ENCODE data around the gene SERINC4.

The SERINC4 gene

DNA sequence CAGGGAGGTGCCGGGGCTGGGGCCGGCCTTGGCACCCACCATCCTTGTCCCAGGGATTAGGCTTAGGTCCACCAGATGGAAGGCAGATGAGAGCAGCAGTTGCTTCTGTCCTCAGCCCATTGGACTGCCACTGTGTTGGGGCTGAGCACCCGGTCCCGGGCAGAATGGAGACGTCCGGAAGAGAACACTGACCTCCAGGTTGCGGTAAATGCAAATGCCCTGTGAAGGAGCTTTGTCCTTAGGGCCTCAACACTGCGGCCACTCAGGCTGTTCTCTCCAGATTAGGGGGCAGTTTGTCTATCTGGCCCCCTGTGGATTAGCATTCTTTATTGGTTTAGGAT, at the start of gene SERINC4:
TSS of gene SERINC4 (minus strand) at position 276 of the 341 bp plus-strand sequence. CDS start at position 42, 234 bp downstream.
- no peak for TF ChIP-seq NFIC (IDR thresholded peaks at IDR 0.05)

DNA sequence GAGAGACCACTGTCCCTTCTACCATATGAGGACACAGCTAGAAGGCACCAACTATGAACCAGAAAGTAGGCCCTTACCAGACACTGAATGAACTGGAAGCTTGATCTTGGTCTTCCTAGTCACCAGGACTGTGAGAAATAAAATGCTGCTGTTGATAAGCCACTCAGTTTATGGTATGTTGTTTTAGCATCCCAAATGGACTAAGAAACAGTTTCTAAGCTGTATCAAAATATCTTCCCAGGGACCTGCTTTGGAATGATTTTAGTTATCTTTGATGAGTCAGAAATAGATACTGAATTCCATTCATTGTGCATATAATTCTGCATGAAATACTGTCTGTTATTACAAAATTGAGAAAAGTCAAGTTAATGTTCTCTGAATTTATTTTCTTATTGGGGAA, 45.4 kb upstream of the SERINC4 start:
- no peak for TF ChIP-seq RAD21 (IDR thresholded peaks at IDR 0.05; ENCODE audit: low read depth)
- TF ChIP-seq, protein P1, sequence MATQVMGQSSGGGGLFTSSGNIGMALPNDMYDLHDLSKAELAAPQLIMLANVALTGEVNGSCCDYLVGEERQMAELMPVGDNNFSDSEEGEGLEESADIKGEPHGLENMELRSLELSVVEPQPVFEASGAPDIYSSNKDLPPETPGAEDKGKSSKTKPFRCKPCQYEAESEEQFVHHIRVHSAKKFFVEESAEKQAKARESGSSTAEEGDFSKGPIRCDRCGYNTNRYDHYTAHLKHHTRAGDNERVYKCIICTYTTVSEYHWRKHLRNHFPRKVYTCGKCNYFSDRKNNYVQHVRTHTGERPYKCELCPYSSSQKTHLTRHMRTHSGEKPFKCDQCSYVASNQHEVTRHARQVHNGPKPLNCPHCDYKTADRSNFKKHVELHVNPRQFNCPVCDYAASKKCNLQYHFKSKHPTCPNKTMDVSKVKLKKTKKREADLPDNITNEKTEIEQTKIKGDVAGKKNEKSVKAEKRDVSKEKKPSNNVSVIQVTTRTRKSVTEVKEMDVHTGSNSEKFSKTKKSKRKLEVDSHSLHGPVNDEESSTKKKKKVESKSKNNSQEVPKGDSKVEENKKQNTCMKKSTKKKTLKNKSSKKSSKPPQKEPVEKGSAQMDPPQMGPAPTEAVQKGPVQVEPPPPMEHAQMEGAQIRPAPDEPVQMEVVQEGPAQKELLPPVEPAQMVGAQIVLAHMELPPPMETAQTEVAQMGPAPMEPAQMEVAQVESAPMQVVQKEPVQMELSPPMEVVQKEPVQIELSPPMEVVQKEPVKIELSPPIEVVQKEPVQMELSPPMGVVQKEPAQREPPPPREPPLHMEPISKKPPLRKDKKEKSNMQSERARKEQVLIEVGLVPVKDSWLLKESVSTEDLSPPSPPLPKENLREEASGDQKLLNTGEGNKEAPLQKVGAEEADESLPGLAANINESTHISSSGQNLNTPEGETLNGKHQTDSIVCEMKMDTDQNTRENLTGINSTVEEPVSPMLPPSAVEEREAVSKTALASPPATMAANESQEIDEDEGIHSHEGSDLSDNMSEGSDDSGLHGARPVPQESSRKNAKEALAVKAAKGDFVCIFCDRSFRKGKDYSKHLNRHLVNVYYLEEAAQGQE (IDR thresholded peaks at IDR 0.05; ENCODE audit: low read depth), result no peak
- TF ChIP-seq, protein P2, sequence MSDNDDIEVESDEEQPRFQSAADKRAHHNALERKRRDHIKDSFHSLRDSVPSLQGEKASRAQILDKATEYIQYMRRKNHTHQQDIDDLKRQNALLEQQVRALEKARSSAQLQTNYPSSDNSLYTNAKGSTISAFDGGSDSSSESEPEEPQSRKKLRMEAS (IDR thresholded peaks at IDR 0.05), result no peak
- TF ChIP-seq, protein P3, sequence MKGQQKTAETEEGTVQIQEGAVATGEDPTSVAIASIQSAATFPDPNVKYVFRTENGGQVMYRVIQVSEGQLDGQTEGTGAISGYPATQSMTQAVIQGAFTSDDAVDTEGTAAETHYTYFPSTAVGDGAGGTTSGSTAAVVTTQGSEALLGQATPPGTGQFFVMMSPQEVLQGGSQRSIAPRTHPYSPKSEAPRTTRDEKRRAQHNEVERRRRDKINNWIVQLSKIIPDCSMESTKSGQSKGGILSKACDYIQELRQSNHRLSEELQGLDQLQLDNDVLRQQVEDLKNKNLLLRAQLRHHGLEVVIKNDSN (IDR thresholded peaks at IDR 0.05), result no peak
- no peak for TF ChIP-seq TCF12 (IDR thresholded peaks at IDR 0.05; ENCODE audit: low read depth)
- TF ChIP-seq CREB1 (IDR thresholded peaks at IDR 0.05; ENCODE audit: low read depth), result no peak
- TF ChIP-seq EP300 (IDR thresholded peaks at IDR 0.05; ENCODE audit: borderline replicate concordance), result no peak

DNA sequence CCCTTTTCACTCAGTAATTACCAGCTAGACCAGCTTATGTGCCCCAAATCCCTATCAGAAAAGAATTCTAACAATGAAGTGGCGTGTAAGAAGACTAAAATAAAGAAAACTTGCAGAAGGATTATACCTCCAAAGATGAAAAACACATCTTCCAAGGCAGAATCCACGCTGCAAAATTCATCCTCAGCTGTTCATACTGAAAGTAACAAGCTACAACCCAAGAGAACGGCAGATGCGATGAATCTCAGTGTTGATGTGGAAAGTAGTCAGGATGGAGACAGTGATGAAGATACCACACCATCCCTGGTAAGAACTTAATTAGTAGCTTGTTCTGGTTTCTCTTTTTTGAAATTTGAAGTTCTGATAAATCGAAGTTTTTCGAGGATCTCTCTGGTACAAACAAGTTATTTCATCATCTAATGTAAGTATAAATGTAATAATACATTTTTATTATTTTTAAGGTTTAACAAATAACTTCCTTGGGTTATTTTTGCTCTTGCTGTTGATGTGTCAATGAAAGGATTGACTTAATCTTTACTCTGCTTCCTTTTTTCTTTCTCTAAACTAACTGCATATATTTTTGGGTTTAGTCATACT, 28.1 kb upstream of the SERINC4 start:
- no peak for TF ChIP-seq TEAD4 (IDR thresholded peaks at IDR 0.05)
- TF ChIP-seq CEBPB (IDR thresholded peaks at IDR 0.05), result no peak
- TF ChIP-seq, protein P1 (IDR thresholded peaks at IDR 0.05; ENCODE audit: low read depth), result no peak
- no peak for TF ChIP-seq YY1 (IDR thresholded peaks at IDR 0.05; ENCODE audit: low read depth)
- TF ChIP-seq FOXM1 (IDR thresholded peaks at IDR 0.05; ENCODE audit: borderline replicate concordance, low read depth), result no peak
- no peak for TF ChIP-seq EGR1 (IDR thresholded peaks at IDR 0.05)
- no peak for TF ChIP-seq EP300 (IDR thresholded peaks at IDR 0.05; ENCODE audit: borderline replicate concordance)
- TF ChIP-seq, protein P3 (IDR thresholded peaks at IDR 0.05), result no peak
- TF ChIP-seq ZBTB7A (IDR thresholded peaks at IDR 0.05; ENCODE audit: low read depth), result no peak
- TF ChIP-seq, protein P2 (IDR thresholded peaks at IDR 0.05), result no peak
- TF ChIP-seq TAF1 (IDR thresholded peaks at IDR 0.05; ENCODE audit: low read depth), result no peak

DNA sequence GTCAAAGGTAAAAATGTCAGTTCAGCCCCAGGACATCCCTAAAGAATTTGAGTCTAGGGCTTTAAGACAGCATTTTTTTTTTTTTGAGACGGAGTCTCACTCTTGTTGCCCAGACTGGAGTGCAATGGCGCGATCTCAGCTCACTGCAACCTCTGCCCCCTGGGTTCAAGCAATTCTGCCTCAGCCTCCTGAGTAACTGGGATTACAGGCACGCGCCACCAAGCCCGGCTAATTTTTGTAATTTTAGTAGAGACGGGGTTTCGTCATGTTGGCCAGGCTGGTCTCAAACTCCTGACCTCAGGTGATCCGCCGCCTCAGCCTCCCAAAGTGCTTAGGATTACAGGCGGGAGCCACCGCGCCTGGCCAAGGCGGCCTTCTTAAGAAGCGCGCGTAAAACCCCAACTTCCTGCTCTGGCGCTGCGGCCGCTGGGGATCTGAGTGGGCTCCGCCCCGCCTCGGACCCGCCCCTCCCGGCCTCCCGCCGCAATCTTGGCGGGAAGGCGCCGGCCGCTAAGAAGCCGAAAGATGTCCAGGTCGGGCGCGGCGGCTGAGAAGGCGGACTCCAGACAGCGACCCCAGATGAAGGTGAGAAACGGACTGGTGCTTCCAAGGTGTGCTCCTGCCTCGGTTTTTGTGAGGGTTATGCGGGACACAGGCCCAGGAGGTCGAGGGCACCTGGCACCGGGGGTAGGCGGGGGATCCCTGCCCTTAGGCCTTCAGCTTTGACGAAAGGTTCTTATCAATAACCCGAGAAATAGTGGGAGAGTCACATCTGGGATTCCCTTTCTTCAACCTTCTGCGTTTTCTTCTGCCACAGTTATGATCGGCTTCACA, 26.7 kb upstream of the SERINC4 start, which contains the start of gene WDR76:
TSS of gene WDR76 (plus strand) at position 495 of the 834 bp plus-strand sequence. CDS start at position 526, 31 bp downstream.
- TF ChIP-seq, protein P2 (IDR thresholded peaks at IDR 0.05), result peak; percentile 55; the same call in 1 of the 2 replicates
- TF ChIP-seq CEBPB (IDR thresholded peaks at IDR 0.05), result no peak
- TF ChIP-seq RAD21 (IDR thresholded peaks at IDR 0.05; ENCODE audit: low read depth), result no peak
- TF ChIP-seq NFIC (IDR thresholded peaks at IDR 0.05), result no peak

DNA sequence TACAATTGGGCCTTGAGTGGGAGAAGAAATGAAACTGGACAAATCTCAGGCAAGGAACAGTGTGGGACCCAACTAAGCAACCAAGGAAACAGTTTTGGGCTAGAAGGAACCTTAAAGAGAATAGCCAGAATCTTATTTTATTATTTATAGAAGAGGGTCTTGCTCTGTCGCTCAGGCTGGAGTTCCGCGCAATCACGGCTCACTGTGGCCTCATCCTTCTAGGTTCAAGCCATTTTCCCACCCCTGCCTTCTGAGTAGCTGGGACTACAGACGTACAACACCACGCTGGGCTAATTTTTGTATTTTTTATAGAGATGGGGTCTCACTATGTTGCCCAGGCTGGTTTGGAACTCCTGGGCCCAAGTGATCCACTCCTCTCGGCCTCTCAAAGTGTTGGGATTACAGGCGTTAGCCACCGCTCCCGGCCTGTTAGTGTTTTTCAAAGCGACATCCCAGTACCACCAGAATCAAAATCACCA, 26.0 kb upstream of the SERINC4 start:
- no peak for TF ChIP-seq FOXM1 (IDR thresholded peaks at IDR 0.05; ENCODE audit: borderline replicate concordance, low read depth)

Measured in Ishikawa (cell line).